Hematopoietic multipotent progenitor cell treated with erythropoietin and hydrocortisone succinate and interleukin-3 and kit ligand, for 15 days (in vitro differentiated cells): Measurements from ENCODE around the gene ANKRD22.

Experiments
- DNase-seq: peaks from one replicate; pipeline ENCODE4 v3.0.0-alpha.2; 2015; ENCODE audit warnings: low spot score

The ANKRD22 gene

GRCh38 chr10:88800152-88801125, 51.2 kb downstream of the ANKRD22 start:
- no peak for DNase-seq

DNA sequence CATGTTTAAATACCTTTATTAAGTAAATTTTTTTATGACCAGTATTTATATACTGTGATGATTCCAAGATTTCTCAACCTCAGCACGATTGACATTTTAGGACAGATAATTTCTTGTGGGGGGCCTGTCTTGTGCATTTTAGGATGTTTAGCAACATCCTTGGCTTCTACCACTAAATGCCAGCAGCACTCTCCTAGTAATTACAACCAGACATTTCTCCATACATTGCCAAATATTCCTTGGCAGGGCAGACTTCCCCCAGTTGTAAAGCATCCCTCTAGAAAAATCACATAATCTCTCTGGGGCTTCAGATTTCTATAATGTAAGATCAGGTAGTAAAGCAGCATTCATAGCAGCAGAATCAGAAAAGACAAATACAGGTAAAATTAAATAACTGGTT, 56.9 kb downstream of the ANKRD22 start:
- DNase-seq = no peak

DNA sequence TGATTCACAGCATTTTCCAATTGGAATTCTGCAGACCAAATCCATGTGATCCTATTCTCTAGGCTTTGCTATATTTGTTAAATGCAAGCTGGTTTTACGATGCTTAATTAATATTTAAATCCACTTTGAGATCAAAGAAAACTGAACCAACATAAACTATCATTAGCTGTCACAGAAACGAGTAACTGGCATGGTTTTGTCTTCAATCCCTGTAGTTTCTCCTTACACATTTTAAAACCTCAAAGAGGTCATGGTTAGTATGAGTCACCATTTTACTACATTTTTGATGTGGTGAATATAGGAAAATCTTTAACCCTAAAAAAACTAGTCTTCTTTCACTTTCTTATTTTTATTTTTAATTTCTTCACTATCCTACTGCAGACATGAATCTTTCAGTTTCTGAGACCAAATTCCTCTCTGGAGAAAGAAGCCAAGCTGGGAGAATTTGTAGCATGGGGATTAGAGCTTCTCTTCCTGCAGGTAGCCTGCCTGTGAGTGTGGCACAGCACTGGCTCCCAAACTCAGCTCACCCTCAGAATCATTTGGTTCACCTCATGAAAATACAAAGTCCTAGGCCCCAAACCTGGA, 57.8 kb downstream of the ANKRD22 start:
- DNase-seq = no peak

- DNase-seq = no peak
Measured at GRCh38 chr10:88792661-88793060, 59.0 kb downstream of the ANKRD22 start.

DNA sequence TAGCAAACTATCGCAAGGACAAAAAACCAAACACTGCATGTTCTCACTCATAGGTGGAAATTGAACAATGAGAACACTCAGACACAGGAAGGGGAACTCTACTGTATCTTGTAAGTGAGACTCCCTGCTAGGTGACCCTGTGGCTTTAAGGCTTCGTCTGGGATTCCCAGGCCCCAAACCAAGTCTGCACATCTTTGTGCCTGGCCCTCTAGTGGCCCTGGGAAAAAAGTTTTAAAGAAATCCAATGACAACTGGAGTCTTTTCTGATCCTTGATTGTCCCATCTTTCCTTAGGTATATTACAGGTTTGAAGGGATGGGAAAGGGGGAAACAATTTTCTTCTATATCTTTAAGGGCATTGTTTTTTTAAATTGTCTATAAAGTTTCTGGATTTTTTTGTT, 59.7 kb downstream of the ANKRD22 start:
- no peak for DNase-seq

DNA sequence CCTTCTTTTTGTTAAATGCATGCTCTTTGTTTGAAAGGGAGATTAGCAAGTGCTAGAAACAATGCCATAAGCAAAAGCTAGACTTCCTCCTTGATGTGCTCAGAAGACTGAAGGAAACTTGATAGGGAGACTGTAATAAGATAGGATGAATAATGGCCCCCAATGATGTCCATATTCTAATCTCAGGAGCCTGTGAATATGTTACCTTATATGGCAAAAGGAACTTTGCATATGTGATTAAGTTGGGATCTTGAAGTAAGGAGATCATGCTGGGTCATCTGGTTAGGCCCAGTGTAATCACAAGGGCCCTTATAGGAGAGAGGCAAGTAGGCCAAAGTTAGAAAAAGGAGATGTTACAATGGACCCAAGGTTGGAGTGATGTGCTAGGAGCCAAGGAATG, 62.7 kb downstream of the ANKRD22 start:
- DNase-seq = no peak

DNA sequence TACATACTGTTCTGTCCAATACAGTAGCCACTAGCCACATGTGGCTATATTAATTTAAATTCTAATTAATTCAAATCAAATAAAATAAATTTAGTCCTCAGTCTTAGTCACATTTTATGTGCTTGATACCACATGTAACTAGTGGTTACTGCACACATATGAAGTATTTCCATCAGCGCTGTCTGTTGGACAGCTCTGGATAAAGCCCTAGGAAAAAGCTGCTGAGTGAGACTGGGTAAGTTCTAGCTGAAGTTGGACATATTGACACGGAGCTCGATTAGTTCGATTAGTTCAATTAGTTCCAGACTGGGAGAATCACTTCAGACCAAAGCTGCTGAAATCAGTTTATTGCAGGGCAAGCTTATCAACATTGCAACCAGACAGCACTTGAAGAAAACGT, 64.2 kb downstream of the ANKRD22 start:
- no peak for DNase-seq

- DNase-seq = no peak
Measured at GRCh38 chr10:88786032-88786770, 65.4 kb downstream of the ANKRD22 start.

GRCh38 chr10:88783724-88784123, 67.9 kb downstream of the ANKRD22 start:
- DNase-seq = no peak

DNA sequence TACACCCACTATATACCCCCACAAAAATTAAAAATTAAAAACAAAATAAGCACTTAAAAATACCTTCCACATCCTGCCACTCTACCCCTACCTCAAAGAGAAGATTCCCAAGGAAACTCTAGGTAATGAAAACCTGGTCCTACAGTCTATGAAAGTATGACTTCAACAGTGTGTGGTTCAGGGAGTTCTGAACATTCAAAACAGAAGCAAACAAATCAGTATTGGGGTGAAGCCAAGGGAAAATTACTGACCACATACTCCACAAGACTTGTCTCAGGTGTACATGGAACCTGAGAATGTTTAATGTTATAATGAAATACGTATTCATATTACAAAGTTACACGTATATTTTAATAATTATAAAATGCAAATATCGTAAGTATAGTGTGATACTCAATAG, 69.4 kb downstream of the ANKRD22 start:
- DNase-seq = no peak

GRCh38 chr10:88781206-88781605, 70.4 kb downstream of the ANKRD22 start:
- no peak for DNase-seq
